Measurements from ENCODE around the gene IGSF23. TPM values are rescaled to one million over a fixed set of nuclear protein-coding genes. Genes with fewer than 3 reads are reported as not detected.
A peak's percentile ranks its signal among the peaks of the same experiment; 100 is the strongest.

The IGSF23 gene
- total RNA-seq, 1 donor = not detected

GRCh38 chr19:44660081-44660480, 46.7 kb downstream of the IGSF23 start:
- Histone ChIP-seq H3K36me3 (ENCODE audit: insufficient read depth, low read length) (peaks cover 88% of the 10 kb centered on the region), H3K9me3 (ENCODE audit: low read depth, low read length) (no peaks in the 10 kb centered on the region), H2AFZ (ENCODE audit: low read length) (no peak overlapping the region), H3K79me2 (ENCODE audit: insufficient read depth, low read length) (peaks cover 3% of the 10 kb centered on the region), H3K4me1 (ENCODE audit: insufficient read depth, low read length) (no peaks in the 10 kb centered on the region), H3K4me3 (ENCODE audit: insufficient read depth, low read length) (no peak overlapping the region), H4K20me1 (ENCODE audit: insufficient read depth, low read length) (peaks cover 12% of the 10 kb centered on the region), H3K27me3 (ENCODE audit: insufficient read depth, low read length) (no peaks in the 10 kb centered on the region), H3K4me2 (ENCODE audit: insufficient read depth, low read length) (no peak overlapping the region), H3K27ac (ENCODE audit: low read depth, low read length) (no peak overlapping the region)
- DNase-seq (ENCODE audit: insufficient read length, low spot score, missing footprints) = peak; percentile 72
- TF ChIP-seq CTCF (IDR thresholded peaks at IDR 0.05; ENCODE audit: extremely low read depth, low read depth, low read length) = no peak

- Histone ChIP-seq H3K4me3 (ENCODE audit: insufficient read depth, low read length) (no peak overlapping the region), H4K20me1 (ENCODE audit: insufficient read depth, low read length) (peaks cover 12% of the 10 kb centered on the region), H3K36me3 (ENCODE audit: insufficient read depth, low read length) (peaks cover 78% of the 10 kb centered on the region), H3K27me3 (ENCODE audit: insufficient read depth, low read length) (no peaks in the 10 kb centered on the region), H3K4me1 (ENCODE audit: insufficient read depth, low read length) (no peaks in the 10 kb centered on the region), H3K79me2 (ENCODE audit: insufficient read depth, low read length) (peaks cover under 1% of the 10 kb centered on the region), H3K9me3 (ENCODE audit: low read depth, low read length) (no peaks in the 10 kb centered on the region), H3K27ac (ENCODE audit: low read depth, low read length) (no peak overlapping the region), H3K4me2 (ENCODE audit: insufficient read depth, low read length) (no peak overlapping the region), H2AFZ (ENCODE audit: low read length) (no peak overlapping the region)
- peak; percentile 36 for DNase-seq (ENCODE audit: insufficient read length, low spot score, missing footprints)
- no peak for TF ChIP-seq CTCF (IDR thresholded peaks at IDR 0.05; ENCODE audit: extremely low read depth, low read depth, low read length)
Observed at GRCh38 chr19:44661205-44661604, 47.8 kb downstream of the IGSF23 start.

- Histone ChIP-seq H3K27me3 (ENCODE audit: insufficient read depth, low read length) (no peaks in the 10 kb centered on the region), H3K4me1 (ENCODE audit: insufficient read depth, low read length) (no peaks in the 10 kb centered on the region), H3K9me3 (ENCODE audit: low read depth, low read length) (no peaks in the 10 kb centered on the region), H3K4me2 (ENCODE audit: insufficient read depth, low read length) (no peak overlapping the region), H3K79me2 (ENCODE audit: insufficient read depth, low read length) (no peaks in the 10 kb centered on the region), H2AFZ (ENCODE audit: low read length) (no peak overlapping the region), H3K27ac (ENCODE audit: low read depth, low read length) (no peak overlapping the region), H3K36me3 (ENCODE audit: insufficient read depth, low read length) (peaks cover 72% of the 10 kb centered on the region), H4K20me1 (ENCODE audit: insufficient read depth, low read length) (peaks cover 12% of the 10 kb centered on the region), H3K4me3 (ENCODE audit: insufficient read depth, low read length) (no peak overlapping the region)
- DNase-seq (ENCODE audit: insufficient read length, low spot score, missing footprints) = no peak
- no peak for TF ChIP-seq CTCF (IDR thresholded peaks at IDR 0.05; ENCODE audit: extremely low read depth, low read depth, low read length)
Observed at GRCh38 chr19:44661904-44662303, 48.5 kb downstream of the IGSF23 start.

DNA sequence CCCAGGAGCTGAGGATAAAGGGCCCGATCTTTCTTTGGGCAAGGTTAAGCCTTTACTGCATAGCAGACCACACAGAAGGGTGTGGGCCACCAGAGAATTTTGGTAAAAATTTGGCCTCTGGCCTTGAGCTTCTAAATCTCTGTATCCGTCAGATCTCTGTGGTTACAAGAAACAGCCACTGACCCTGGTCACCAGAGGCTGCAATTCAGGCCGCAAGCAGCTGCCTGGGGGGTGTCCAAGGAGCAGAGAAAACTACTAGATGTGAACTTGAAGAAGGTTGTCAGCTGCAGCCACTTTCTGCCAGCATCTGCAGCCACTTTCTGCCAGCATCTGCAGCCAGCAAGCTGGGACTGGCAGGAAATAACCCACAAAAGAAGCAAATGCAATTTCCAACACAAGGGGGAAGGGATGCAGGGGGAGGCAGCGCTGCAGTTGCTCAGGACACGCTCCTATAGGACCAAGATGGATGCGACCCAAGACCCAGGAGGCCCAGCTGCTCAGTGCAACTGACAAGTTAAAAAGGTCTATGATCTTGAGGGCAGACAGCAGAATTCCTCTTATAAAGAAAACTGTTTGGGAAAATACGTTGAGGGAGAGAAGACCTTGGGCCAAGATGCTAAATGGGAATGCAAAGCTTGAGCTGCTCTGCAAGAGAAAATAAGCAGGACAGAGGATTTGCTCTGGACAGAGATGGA, 49.5 kb downstream of the IGSF23 start:
- H3K27me3 ChIP-seq (ENCODE audit: insufficient read depth, low read length) = no peaks in the 10 kb centered on the region
- DNase-seq (ENCODE audit: insufficient read length, low spot score, missing footprints) = peak; percentile 57
- H3K4me1 ChIP-seq (ENCODE audit: insufficient read depth, low read length) = no peaks in the 10 kb centered on the region
- no peak overlapping the region for H3K4me3 ChIP-seq (ENCODE audit: insufficient read depth, low read length)
- no peak overlapping the region for H2AFZ ChIP-seq (ENCODE audit: low read length)
- TF ChIP-seq CTCF (IDR thresholded peaks at IDR 0.05; ENCODE audit: extremely low read depth, low read depth, low read length) = no peak
- H3K9me3 ChIP-seq (ENCODE audit: low read depth, low read length) = no peaks in the 10 kb centered on the region
- peaks cover 9% of the 10 kb centered on the region for H4K20me1 ChIP-seq (ENCODE audit: insufficient read depth, low read length)
- H3K36me3 ChIP-seq (ENCODE audit: insufficient read depth, low read length) = peaks cover 64% of the 10 kb centered on the region
- H3K4me2 ChIP-seq (ENCODE audit: insufficient read depth, low read length) = no peak overlapping the region
- H3K79me2 ChIP-seq (ENCODE audit: insufficient read depth, low read length) = no peaks in the 10 kb centered on the region
- H3K27ac ChIP-seq (ENCODE audit: low read depth, low read length) = peak overlapping the region; percentile 10
